WTC11 (cell line): ENCODE measurements around the gene PDSS2. TPM values are rescaled to one million over a fixed set of nuclear protein-coding genes. Genes with fewer than 3 reads are reported as not detected.

ENCODE experiments used
- ATAC-seq: fragments of 200-7000 bp; cut with Tn5 transposase; 2 replicates; pipeline ENCODE4 v1.10.0; 2021; ENCODE audit warnings: mild to moderate bottlenecking, moderate library complexity
- CTCF ChIA-PET: fragments of 300-600 bp; sonication (Branson Sonifier 250); formaldehyde crosslinking; loops from one replicate; lab custom pipeline; 2021; ENCODE audit warnings: antibody characterized with exemption; lab: Charles Lee
- POLR2A ChIA-PET: fragments of 350-600 bp; sonication (Branson Sonifier 250); formaldehyde crosslinking; loops from one replicate; lab custom pipeline; 2021; ENCODE audit warnings: antibody characterized with exemption; lab: Charles Lee
- DNase-seq: peaks from one replicate; pipeline ENCODE4 v3.0.0; 2021; ENCODE audit warnings: low spot score
- H3K27ac Mint-ChIP-seq: 2 replicates; pipeline ENCODE4 v1.8.0; 2021; ENCODE audit warnings: mixed read lengths
- H3K27me3 Mint-ChIP-seq: 2 replicates; pipeline ENCODE4 v1.8.0; 2021; ENCODE audit warnings: low read depth, mild to moderate bottlenecking, moderate library complexity, mixed read lengths
- H3K36me3 Mint-ChIP-seq: 2 replicates; pipeline ENCODE4 v1.8.0; 2021; ENCODE audit warnings: mixed read lengths
- H3K4me1 Mint-ChIP-seq: 2 replicates; pipeline ENCODE4 v1.8.0; 2022; ENCODE audit warnings: mixed read lengths
- H3K4me3 Mint-ChIP-seq: 2 replicates; pipeline ENCODE4 v1.8.0; 2021; ENCODE audit warnings: mild to moderate bottlenecking, moderate library complexity, mixed read lengths
- H3K9me3 Mint-ChIP-seq: 2 replicates; pipeline ENCODE4 v1.8.0; 2021; ENCODE audit warnings: mixed read lengths
- CREM ChIP-seq: sonication (generic); formaldehyde crosslinking; IDR thresholded peaks from 2 replicates; pipeline ENCODE4 v1.8.1; 2022; ENCODE audit warnings: mild to moderate bottlenecking, missing genetic modification reagents, moderate library complexity
- CTCF ChIP-seq: fragments of 200-600 bp; IDR thresholded peaks from 2 replicates; pipeline ENCODE4 v1.8.0; 2022; ENCODE audit warnings: antibody characterized with exemption
- ELF4 ChIP-seq: sonication (generic); formaldehyde crosslinking; IDR thresholded peaks from 2 replicates; pipeline ENCODE4 v1.8.1; 2022; ENCODE audit warnings: low read depth, mild to moderate bottlenecking, moderate library complexity, missing genetic modification reagents
- GRHL2 ChIP-seq: fragments of 250-450 bp; sonication (Bioruptor Pico); IDR thresholded peaks from 2 replicates; pipeline ENCODE4 v1.8.0; 2022; ENCODE audit warnings: mild to moderate bottlenecking, moderate library complexity; ENCODE audit not compliant: insufficient replicate concordance, severe bottlenecking
- GTF2I ChIP-seq: fragments of 250-450 bp; sonication (Bioruptor Pico); conservative IDR thresholded peaks from 2 replicates; pipeline ENCODE4 v1.4.0; 2021; ENCODE audit warnings: mild to moderate bottlenecking
- IRF2 ChIP-seq: sonication (generic); formaldehyde crosslinking; IDR thresholded peaks from 2 replicates; pipeline ENCODE4 v1.8.0; 2022; ENCODE audit warnings: low read depth, missing genetic modification reagents, borderline replicate concordance
- KAT7 ChIP-seq: sonication (generic); formaldehyde crosslinking; IDR thresholded peaks from 2 replicates; pipeline ENCODE4 v1.8.1; 2023; ENCODE audit warnings: missing genetic modification reagents, mild to moderate bottlenecking, borderline replicate concordance
- NFE2L1 ChIP-seq: sonication (generic); formaldehyde crosslinking; IDR thresholded peaks from 2 replicates; pipeline ENCODE4 v1.8.1; 2023; ENCODE audit warnings: missing genetic modification reagents
- NR3C1 ChIP-seq: sonication (generic); formaldehyde crosslinking; conservative IDR thresholded peaks from 2 replicates; pipeline ENCODE4 v1.8.1; 2023; ENCODE audit warnings: low read depth, mild to moderate bottlenecking, missing genetic modification reagents
- RORB ChIP-seq: fragments of 250-450 bp; sonication (Bioruptor Pico); IDR thresholded peaks from 2 replicates; pipeline ENCODE4 v1.9.0; 2021; ENCODE audit warnings: mild to moderate bottlenecking
- TP53 ChIP-seq: sonication (generic); formaldehyde crosslinking; IDR thresholded peaks from 2 replicates; pipeline ENCODE4 v1.8.1; 2023; ENCODE audit warnings: mild to moderate bottlenecking, missing genetic modification reagents
- ZNF219 ChIP-seq: sonication (generic); formaldehyde crosslinking; IDR thresholded peaks from 2 replicates; pipeline ENCODE4 v1.8.0; 2023; ENCODE audit warnings: missing genetic modification reagents, mild to moderate bottlenecking, borderline replicate concordance
- ZNF281 ChIP-seq: sonication (generic); formaldehyde crosslinking; IDR thresholded peaks from 2 replicates; pipeline ENCODE4 v1.8.0; 2023; ENCODE audit warnings: mild to moderate bottlenecking, missing genetic modification reagents
- ZNF317 ChIP-seq: sonication (generic); formaldehyde crosslinking; IDR thresholded peaks from 2 replicates; pipeline ENCODE4 v1.8.1; 2023; ENCODE audit warnings: low read depth, mild to moderate bottlenecking, moderate library complexity, missing genetic modification reagents, borderline replicate concordance
- ZNF396 ChIP-seq: fragments of 250-450 bp; sonication (Bioruptor Pico); IDR thresholded peaks from 2 replicates; pipeline ENCODE4 v1.8.0; 2021; ENCODE audit warnings: mild to moderate bottlenecking, moderate library complexity, borderline replicate concordance
- total RNA-seq: library from RNA; stranded (reverse); gene quantifications from 3 replicates; pipeline ENCODE4 v1.2.3, GENCODE V29; 2021
- TF ChIP-seq, protein P1 (sequence below): sonication (generic); formaldehyde crosslinking; IDR thresholded peaks from 2 replicates; pipeline ENCODE4 v1.8.1; 2023; ENCODE audit warnings: mild to moderate bottlenecking, missing genetic modification reagents
- TF ChIP-seq, protein P2 (sequence below): sonication (generic); formaldehyde crosslinking; IDR thresholded peaks from 2 replicates; pipeline ENCODE4 v1.8.1; 2022; ENCODE audit warnings: mild to moderate bottlenecking, missing genetic modification reagents, moderate library complexity, borderline replicate concordance
- TF ChIP-seq, protein P3 (sequence below): sonication (generic); formaldehyde crosslinking; conservative IDR thresholded peaks from 2 replicates; pipeline ENCODE4 v1.8.1; 2023; ENCODE audit warnings: mild to moderate bottlenecking, low read depth, missing genetic modification reagents, moderate library complexity

PDSS2 gene
- total RNA-seq, 1 experiment from 2014 or later: 18.3 TPM

- TF ChIP-seq, protein P1, sequence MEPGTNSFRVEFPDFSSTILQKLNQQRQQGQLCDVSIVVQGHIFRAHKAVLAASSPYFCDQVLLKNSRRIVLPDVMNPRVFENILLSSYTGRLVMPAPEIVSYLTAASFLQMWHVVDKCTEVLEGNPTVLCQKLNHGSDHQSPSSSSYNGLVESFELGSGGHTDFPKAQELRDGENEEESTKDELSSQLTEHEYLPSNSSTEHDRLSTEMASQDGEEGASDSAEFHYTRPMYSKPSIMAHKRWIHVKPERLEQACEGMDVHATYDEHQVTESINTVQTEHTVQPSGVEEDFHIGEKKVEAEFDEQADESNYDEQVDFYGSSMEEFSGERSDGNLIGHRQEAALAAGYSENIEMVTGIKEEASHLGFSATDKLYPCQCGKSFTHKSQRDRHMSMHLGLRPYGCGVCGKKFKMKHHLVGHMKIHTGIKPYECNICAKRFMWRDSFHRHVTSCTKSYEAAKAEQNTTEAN (CRISPR knock-in tag): no peak
- no peak for TF ChIP-seq CTCF
- TF ChIP-seq, all 79 proteins: peak for 0
- Mint-ChIP-seq H3K36me3 (peaks cover 12% of the 10 kb centered on the region), H3K9me3 (peaks cover 8% of the 10 kb centered on the region), H3K4me1 (0 out of 2 replicates have a peak, but pooled peaks cover 3% of the 10 kb centered on the region), H3K27ac (no peak overlapping the region), H3K27me3 (no peaks in the 10 kb centered on the region), H3K4me3 (no peak overlapping the region)
- DNase-seq: no peak
- no peak for ATAC-seq
- POLR2A ChIA-PET: no interaction called here
- CTCF ChIA-PET: no interaction called here
Observed at GRCh38 chr6:107441682-107442081, 17.7 kb downstream of the PDSS2 start.

GRCh38 chr6:107440936-107441335, 18.4 kb downstream of the PDSS2 start:
- ChIA-PET POLR2A (no interaction called here), CTCF (no interaction called here)
- H3K27me3 Mint-ChIP-seq: no peaks in the 10 kb centered on the region
- no peak overlapping the region for H3K4me3 Mint-ChIP-seq
- no peak for DNase-seq
- H3K4me1 Mint-ChIP-seq: 0 out of 2 replicates have a peak, but pooled peaks cover 3% of the 10 kb centered on the region
- H3K27ac Mint-ChIP-seq: no peak overlapping the region
- ATAC-seq: no peak
- H3K36me3 Mint-ChIP-seq: peaks cover 5% of the 10 kb centered on the region
- TF ChIP-seq GTF2I (CRISPR knock-in tag): no peak
- TF ChIP-seq ZNF281 (CRISPR knock-in tag): no peak
- no peak for TF ChIP-seq GRHL2 (CRISPR knock-in tag)
- no peak for TF ChIP-seq ELF4 (CRISPR knock-in tag)
- no peak for TF ChIP-seq NR3C1 (CRISPR knock-in tag)
- TF ChIP-seq ZNF317 (CRISPR knock-in tag): no peak
- TF ChIP-seq IRF2 (CRISPR knock-in tag): no peak
- peaks cover 4% of the 10 kb centered on the region for H3K9me3 Mint-ChIP-seq

- Mint-ChIP-seq H3K9me3 (no peaks in the 10 kb centered on the region), H3K27ac (no peak overlapping the region), H3K4me1 (0 out of 2 replicates have a peak, but pooled peaks cover 3% of the 10 kb centered on the region), H3K4me3 (no peak overlapping the region), H3K27me3 (no peaks in the 10 kb centered on the region), H3K36me3 (no peaks in the 10 kb centered on the region)
- TF ChIP-seq RORB: no peak
- TF ChIP-seq ZNF396 (CRISPR knock-in tag): no peak
- ChIA-PET POLR2A (interaction anchor here (1.2 kb wide), 1 partner anchor 24 kb away, joined by 3 read pairs; no protein-coding TSS in a partner anchor), CTCF (no interaction called here)
- DNase-seq (no peak), ATAC-seq (no peak)
Observed at GRCh38 chr6:107439406-107439805, 20.0 kb downstream of the PDSS2 start.

- Mint-ChIP-seq H3K36me3 (no peaks in the 10 kb centered on the region; the same call in 1 of the 2 replicates), H3K27me3 (no peaks in the 10 kb centered on the region), H3K4me1 (peaks cover 6% of the 10 kb centered on the region; the same call in 1 of the 2 replicates), H3K27ac (peak overlapping the region; percentile 17; the same call in 1 of the 2 replicates), H3K4me3 (no peak overlapping the region), H3K9me3 (peaks cover 9% of the 10 kb centered on the region)
- POLR2A ChIA-PET: no interaction called here
- ATAC-seq: no peak
- CTCF ChIA-PET: no interaction called here
- DNase-seq: no peak
- TF ChIP-seq CREM (CRISPR knock-in tag): no peak
- no peak for TF ChIP-seq KAT7
- TF ChIP-seq, protein P2, sequence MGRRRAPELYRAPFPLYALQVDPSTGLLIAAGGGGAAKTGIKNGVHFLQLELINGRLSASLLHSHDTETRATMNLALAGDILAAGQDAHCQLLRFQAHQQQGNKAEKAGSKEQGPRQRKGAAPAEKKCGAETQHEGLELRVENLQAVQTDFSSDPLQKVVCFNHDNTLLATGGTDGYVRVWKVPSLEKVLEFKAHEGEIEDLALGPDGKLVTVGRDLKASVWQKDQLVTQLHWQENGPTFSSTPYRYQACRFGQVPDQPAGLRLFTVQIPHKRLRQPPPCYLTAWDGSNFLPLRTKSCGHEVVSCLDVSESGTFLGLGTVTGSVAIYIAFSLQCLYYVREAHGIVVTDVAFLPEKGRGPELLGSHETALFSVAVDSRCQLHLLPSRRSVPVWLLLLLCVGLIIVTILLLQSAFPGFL (CRISPR knock-in tag): no peak
- no peak for TF ChIP-seq TP53 (CRISPR knock-in tag)
- TF ChIP-seq ZNF219 (CRISPR knock-in tag): no peak
- no peak for TF ChIP-seq NFE2L1 (CRISPR knock-in tag)
- TF ChIP-seq, protein P3, sequence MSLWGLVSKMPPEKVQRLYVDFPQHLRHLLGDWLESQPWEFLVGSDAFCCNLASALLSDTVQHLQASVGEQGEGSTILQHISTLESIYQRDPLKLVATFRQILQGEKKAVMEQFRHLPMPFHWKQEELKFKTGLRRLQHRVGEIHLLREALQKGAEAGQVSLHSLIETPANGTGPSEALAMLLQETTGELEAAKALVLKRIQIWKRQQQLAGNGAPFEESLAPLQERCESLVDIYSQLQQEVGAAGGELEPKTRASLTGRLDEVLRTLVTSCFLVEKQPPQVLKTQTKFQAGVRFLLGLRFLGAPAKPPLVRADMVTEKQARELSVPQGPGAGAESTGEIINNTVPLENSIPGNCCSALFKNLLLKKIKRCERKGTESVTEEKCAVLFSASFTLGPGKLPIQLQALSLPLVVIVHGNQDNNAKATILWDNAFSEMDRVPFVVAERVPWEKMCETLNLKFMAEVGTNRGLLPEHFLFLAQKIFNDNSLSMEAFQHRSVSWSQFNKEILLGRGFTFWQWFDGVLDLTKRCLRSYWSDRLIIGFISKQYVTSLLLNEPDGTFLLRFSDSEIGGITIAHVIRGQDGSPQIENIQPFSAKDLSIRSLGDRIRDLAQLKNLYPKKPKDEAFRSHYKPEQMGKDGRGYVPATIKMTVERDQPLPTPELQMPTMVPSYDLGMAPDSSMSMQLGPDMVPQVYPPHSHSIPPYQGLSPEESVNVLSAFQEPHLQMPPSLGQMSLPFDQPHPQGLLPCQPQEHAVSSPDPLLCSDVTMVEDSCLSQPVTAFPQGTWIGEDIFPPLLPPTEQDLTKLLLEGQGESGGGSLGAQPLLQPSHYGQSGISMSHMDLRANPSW: no peak
- no peak for TF ChIP-seq NR3C1 (CRISPR knock-in tag)
Observed at GRCh38 chr6:107437691-107438090, 21.7 kb downstream of the PDSS2 start.
